A549 (cell line): ENCODE measurements around the gene LETM1. TPM values are rescaled to one million over a fixed set of nuclear protein-coding genes. Genes with fewer than 3 reads are reported as not detected.

Source experiments
- ATAC-seq, 2 experiments: fragments of 200-7000 bp in 1 of 2; fragments of >200 bp in 1 of 2; cut with Nextera tagmentation in 1 of 2; cut with Tn5 transposase in 1 of 2; 3 replicates each; pipeline versions ENCODE4 v1.8.0 to v1.9.1; 2018 to 2020; ENCODE audit warnings: mild to moderate bottlenecking in 1 of 2, moderate library complexity in 1 of 2
- CTCF ChIA-PET: fragments of 300-600 bp; sonication (Branson Sonifier 250); formaldehyde crosslinking; extraction: SDS; loops from one replicate; lab custom pipeline; 2021; ENCODE audit warnings: antibody characterized with exemption, inconsistent platforms; lab: Yijun Ruan, JAX
- POLR2A ChIA-PET: fragments of 350-600 bp; formaldehyde crosslinking; extraction: SDS; loops from one replicate; lab custom pipeline; 2021; ENCODE audit warnings: antibody characterized with exemption, inconsistent platforms; lab: Yijun Ruan, JAX
- DNase-seq, 2 experiments: peaks; one replicate each; pipeline versions ENCODE4 v3.0.0 to v3.0.0-alpha.2; 2011 to 2016; ENCODE audit warnings: low read depth in 1 of 2, low spot score in 1 of 2
- FAIRE-seq: peaks from 2 replicates; lab custom pipeline; 2011; peaks lifted over from hg19 to GRCh38; lab: Jason Lieb, UNC
- H3K27ac ChIP-seq, 2 experiments: fragments of >200 bp; sonication (Bioruptor Twin); formaldehyde crosslinking; 3 replicates each; pipeline ENCODE4 v1.5.1; 2016 to 2017
- H3K4me1 ChIP-seq: fragments of >200 bp; sonication (Bioruptor Twin); formaldehyde crosslinking; 3 replicates; pipeline ENCODE4 v1.6.1; 2016
- H3K4me2 ChIP-seq: fragments of >200 bp; sonication (Bioruptor Twin); formaldehyde crosslinking; 3 replicates; pipeline ENCODE4 v1.6.1; 2016
- H3K4me3 ChIP-seq: fragments of >200 bp; sonication (Bioruptor Twin); formaldehyde crosslinking; 3 replicates; pipeline ENCODE4 v1.5.1; 2016
- H3K9me3 ChIP-seq: fragments of >200 bp; sonication (Bioruptor Twin); formaldehyde crosslinking; 3 replicates; pipeline ENCODE4 v1.6.1; 2016
- CBX8 ChIP-seq: fragments of 200-600 bp; sonication (generic); IDR thresholded peaks from 2 replicates; pipeline ENCODE4 v1.6.1; 2016
- EP300 ChIP-seq, 2 experiments: fragments of >200 bp; sonication (Bioruptor Twin); formaldehyde crosslinking; IDR thresholded peaks; 2 replicates in 1 of 2; 3 replicates in 1 of 2; pipeline ENCODE4 v1.6.1; 2016 to 2017
- FOSB ChIP-seq: fragments of 250-450 bp; sonication (Bioruptor Pico); IDR thresholded peaks from 2 replicates; pipeline ENCODE4 v1.5.0; 2020; ENCODE audit warnings: mild to moderate bottlenecking, moderate library complexity
- FOSL2 ChIP-seq, 2 experiments: fragments of 450-650 bp in 1 of 2; fragments of >200 bp in 1 of 2; sonication (Bioruptor Twin) in 1 of 2; formaldehyde crosslinking; IDR thresholded peaks; 2 replicates each; pipeline versions ENCODE4 v1.5.0 to v1.6.1; 2016 to 2020; ENCODE audit warnings: mild to moderate bottlenecking in 1 of 2, moderate library complexity in 1 of 2
- FOXS1 ChIP-seq: fragments of 250-450 bp; sonication (Bioruptor Pico); IDR thresholded peaks from 2 replicates; pipeline ENCODE4 v1.5.0; 2020; ENCODE audit warnings: mild to moderate bottlenecking, moderate library complexity
- HDAC2 ChIP-seq: fragments of 200-600 bp; sonication (generic); IDR thresholded peaks from 2 replicates; pipeline ENCODE4 v1.6.1; 2016
- HOXB5 ChIP-seq: fragments of 250-450 bp; sonication (Bioruptor Pico); IDR thresholded peaks from 2 replicates; pipeline ENCODE4 v1.5.0; 2020; ENCODE audit warnings: mild to moderate bottlenecking, moderate library complexity
- JUNB ChIP-seq: fragments of >200 bp; sonication (Bioruptor Twin); formaldehyde crosslinking; IDR thresholded peaks from 2 replicates; pipeline ENCODE4 v1.6.1; 2016
- KDM1A ChIP-seq: fragments of 200-600 bp; sonication (generic); IDR thresholded peaks from 2 replicates; pipeline ENCODE4 v1.6.1; 2016; ENCODE audit warnings: low read depth, mild to moderate bottlenecking
- KDM5A ChIP-seq: fragments of 200-600 bp; sonication (generic); IDR thresholded peaks from 2 replicates; pipeline ENCODE4 v1.6.1; 2016; ENCODE audit warnings: antibody characterized with exemption, mild to moderate bottlenecking
- MAFK ChIP-seq: fragments of 450-650 bp; IDR thresholded peaks from 2 replicates; pipeline ENCODE4 v1.6.1; 2014; ENCODE audit not compliant: partially characterized antibody
- NFE2L2 ChIP-seq: fragments of 150-350 bp; conservative IDR thresholded peaks from 2 replicates; pipeline ENCODE4 v1.6.1; 2014; ENCODE audit warnings: low read length
- NPAS2 ChIP-seq: fragments of 250-450 bp; sonication (Bioruptor Pico); IDR thresholded peaks from 2 replicates; pipeline ENCODE4 v1.8.0; 2022; ENCODE audit warnings: mild to moderate bottlenecking, moderate library complexity, borderline replicate concordance
- PHF8 ChIP-seq: fragments of 200-600 bp; sonication (generic); IDR thresholded peaks from 2 replicates; pipeline ENCODE4 v1.6.1; 2016; ENCODE audit warnings: low read depth, mild to moderate bottlenecking, antibody characterized with exemption, moderate library complexity, borderline replicate concordance
- POLR2AphosphoS2 ChIP-seq: conservative IDR thresholded peaks from 2 replicates; pipeline ENCODE4 v1.6.1; 2012; ENCODE audit warnings: low read length, improper control_type of control experiment, inconsistent platforms
- RAD21 ChIP-seq, 2 experiments: fragments of >200 bp in 1 of 2; sonication (Bioruptor Twin) in 1 of 2; formaldehyde crosslinking in 1 of 2; IDR thresholded peaks in 1 of 2; conservative IDR thresholded peaks in 1 of 2; 2 replicates in 1 of 2; 3 replicates in 1 of 2; pipeline ENCODE4 v1.6.1; 2012 to 2018; ENCODE audit warnings: inconsistent platforms in 1 of 2
- RARB ChIP-seq: fragments of 250-450 bp; sonication (Bioruptor Pico); IDR thresholded peaks from 2 replicates; pipeline ENCODE4 v1.8.0; 2021; ENCODE audit warnings: mild to moderate bottlenecking, moderate library complexity
- SMC3 ChIP-seq: fragments of >200 bp; sonication (Bioruptor Twin); formaldehyde crosslinking; IDR thresholded peaks from 3 replicates; pipeline ENCODE4 v1.6.1; 2018; ENCODE audit warnings: inconsistent platforms
- TFCP2L1 ChIP-seq: fragments of 250-450 bp; sonication (Bioruptor Pico); IDR thresholded peaks from 2 replicates; pipeline ENCODE4 v1.5.0; 2021; ENCODE audit warnings: mild to moderate bottlenecking
- ZC3H11A ChIP-seq: fragments of 450-650 bp; IDR thresholded peaks from 2 replicates; pipeline ENCODE4 v1.6.1; 2014; ENCODE audit warnings: antibody characterized with exemption, mild to moderate bottlenecking
- ZNF302 ChIP-seq: fragments of 250-450 bp; sonication (Bioruptor Pico); IDR thresholded peaks from 2 replicates; pipeline ENCODE4 v1.9.0; 2021; ENCODE audit warnings: inconsistent platforms, mild to moderate bottlenecking, moderate library complexity
- ZSCAN20 ChIP-seq: fragments of 250-450 bp; sonication (Bioruptor Pico); IDR thresholded peaks from 2 replicates; pipeline ENCODE4 v1.8.0; 2022; ENCODE audit warnings: mild to moderate bottlenecking, moderate library complexity
- WGBS: methylation state at CpG from one replicate; pipeline ENCODE4 v1.1.6; 2017; ENCODE audit errors: missing lambda C conversion rate; 5-methylcytosine and 5-hydroxymethylcytosine counted together
- polyA plus RNA-seq, 4 experiments: library from polyadenylated mRNA; depleted of rRNA in 3 of 4; stranded (reverse); fragments of >200 nt; fragmentation: RNase III in 1 of 4; extraction: RNeasy Plus Mini Kit Qiagen cat#74134 plus additional on column Dnase treatment in 1 of 4; gene quantifications; 2 replicates in 3 of 4; 3 replicates in 1 of 4; pipeline ENCODE4 v1.2.3, GENCODE V29; 2011 to 2017
- TF ChIP-seq, protein P1 (sequence below): IDR thresholded peaks from 2 replicates; pipeline ENCODE4 v1.6.1; 2012
- TF ChIP-seq, protein P2 (sequence below): IDR thresholded peaks from 2 replicates; pipeline ENCODE4 v1.6.1; 2012; ENCODE audit warnings: low read depth, borderline replicate concordance
- TF ChIP-seq, protein P3 (sequence below): IDR thresholded peaks from 2 replicates; pipeline ENCODE4 v1.6.1; 2012
- TF ChIP-seq, protein P4 (sequence below): fragments of 150-350 bp; IDR thresholded peaks from 2 replicates; pipeline ENCODE4 v1.6.1; 2014; ENCODE audit warnings: low read depth, mild to moderate bottlenecking, low read length
- TF ChIP-seq, protein P5 (sequence below): fragments of >200 bp; sonication (Bioruptor Twin); formaldehyde crosslinking; IDR thresholded peaks from 3 replicates; pipeline ENCODE4 v1.5.1; 2016

LETM1 gene
- polyA plus RNA-seq, 2 of the 4 experiments (the other 2 are of a cell fraction) = 18.6 to 29.6 TPM

DNA sequence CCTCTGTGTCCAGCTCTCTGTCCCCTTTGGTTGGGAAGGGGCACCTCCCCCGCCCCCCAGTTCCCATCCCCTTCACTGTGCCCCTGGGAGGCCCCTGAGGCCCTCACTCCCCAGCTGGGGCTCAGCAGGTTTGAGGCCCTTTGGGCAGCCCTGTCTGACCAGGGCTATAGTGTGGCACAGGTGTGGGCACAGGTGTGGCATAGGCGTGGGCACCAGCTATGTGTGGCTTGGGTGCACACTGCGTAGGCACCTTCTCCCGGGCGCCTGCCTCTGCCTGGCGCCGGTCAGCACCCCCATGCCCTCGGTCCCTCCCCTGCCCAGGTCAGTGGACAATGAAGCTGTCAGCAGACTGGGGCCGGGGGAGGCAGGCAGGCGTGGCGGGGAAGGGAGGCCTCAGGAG lies 70.4 kb downstream of the LETM1 start:
- Histone ChIP-seq H3K4me1 (no peaks in the 10 kb centered on the region), H3K27ac (no peak overlapping the region), H3K9me3 (no peaks in the 10 kb centered on the region), H3K4me3 (no peak overlapping the region), H3K4me2 (no peak overlapping the region)
- DNase-seq (no peak), FAIRE-seq (no peak), ATAC-seq (no peak)
- POLR2A ChIA-PET = no interaction called here
- CTCF ChIA-PET = interaction anchor here (0.8 to 3.7 kb wide), 5 partner anchors 8 to 37 kb away, joined by 3 to 12 read pairs (median 3); no protein-coding TSS in a partner anchor
- TF ChIP-seq FOSB (CRISPR knock-in tag) = no peak
- no peak for TF ChIP-seq MAFK
- no peak for TF ChIP-seq RAD21 (conservative IDR thresholded peaks at IDR 0.05 in 1 of 2, IDR thresholded peaks at IDR 0.05 in 1 of 2)
- no peak for TF ChIP-seq SMC3
- no peak for TF ChIP-seq ZNF302 (CRISPR knock-in tag)
- TF ChIP-seq KDM5A = no peak
- no peak for TF ChIP-seq HOXB5 (CRISPR knock-in tag)
- no peak for TF ChIP-seq NPAS2 (CRISPR knock-in tag)
- no peak for TF ChIP-seq ZC3H11A
- TF ChIP-seq FOSL2 (IDR thresholded peaks at IDR 0.05) = no peak
- no peak for TF ChIP-seq FOSL2 (CRISPR knock-in tag; IDR thresholded peaks at IDR 0.05)
- TF ChIP-seq KDM1A = no peak
- TF ChIP-seq CBX8 = no peak
- TF ChIP-seq RARB (CRISPR knock-in tag) = no peak
- no peak for TF ChIP-seq EP300 (IDR thresholded peaks at IDR 0.05)
- no peak for TF ChIP-seq ZSCAN20 (CRISPR knock-in tag)
- TF ChIP-seq HDAC2 = no peak
- no peak for TF ChIP-seq TFCP2L1
- no peak for TF ChIP-seq PHF8
- TF ChIP-seq NFE2L2 = no peak
- WGBS = 90% methylated on average over 2 of the region's 11 CpGs

DNA sequence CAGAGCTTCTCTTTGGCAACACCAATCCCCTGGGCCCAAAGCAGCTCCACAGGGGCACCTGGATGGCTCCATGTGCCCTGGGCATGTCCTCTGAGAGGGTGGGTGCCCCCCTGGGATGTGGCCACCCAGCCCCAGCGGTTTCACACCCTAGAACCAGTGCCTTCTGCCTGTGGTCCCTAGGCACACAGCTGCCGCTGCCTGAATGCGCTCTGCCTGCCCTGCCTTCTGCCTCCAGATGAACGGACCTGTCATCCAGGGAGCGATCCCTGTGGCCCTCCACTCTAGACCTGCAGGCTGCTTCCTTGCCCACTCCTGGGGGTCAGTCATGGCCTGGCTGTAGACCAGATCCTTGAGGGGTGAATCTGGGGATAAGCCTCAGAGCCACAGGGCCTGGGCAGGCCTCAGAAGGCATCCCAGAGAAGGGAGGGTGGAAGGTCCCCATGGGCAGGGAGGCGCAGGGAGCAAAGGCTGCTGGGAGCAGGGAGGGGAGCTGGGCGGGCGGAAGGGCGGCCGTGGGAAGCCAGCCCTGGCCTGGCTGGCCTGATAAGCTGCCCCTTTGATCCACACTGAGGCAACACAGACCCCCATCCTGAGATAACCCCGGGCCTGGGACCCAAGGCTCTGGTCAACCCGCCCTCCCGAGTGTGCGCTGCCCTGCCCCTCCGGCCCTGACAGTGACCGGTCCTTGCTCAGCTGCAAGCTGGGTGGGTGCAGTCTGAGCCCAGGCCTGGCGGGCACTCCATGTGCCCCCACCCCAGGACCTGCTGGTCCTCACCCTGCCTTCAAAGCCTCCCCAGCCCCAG lies 71.0 kb downstream of the LETM1 start:
- ATAC-seq = peak in 1 of 2 experiments; percentile 25; a peak in 2 of 6 replicates
- WGBS = 50% methylated on average over 1 of the region's 17 CpGs
- Histone ChIP-seq H3K4me3 (no peak overlapping the region), H3K4me2 (no peak overlapping the region), H3K4me1 (no peaks in the 10 kb centered on the region), H3K9me3 (no peaks in the 10 kb centered on the region), H3K27ac (no peak overlapping the region)
- POLR2A ChIA-PET = no interaction called here
- CTCF ChIA-PET = interaction anchor here (1.0 to 3.7 kb wide), 5 partner anchors 10 to 37 kb away, joined by 3 to 12 read pairs (median 4); no protein-coding TSS in a partner anchor
- TF ChIP-seq PHF8 = no peak
- TF ChIP-seq, protein P1, sequence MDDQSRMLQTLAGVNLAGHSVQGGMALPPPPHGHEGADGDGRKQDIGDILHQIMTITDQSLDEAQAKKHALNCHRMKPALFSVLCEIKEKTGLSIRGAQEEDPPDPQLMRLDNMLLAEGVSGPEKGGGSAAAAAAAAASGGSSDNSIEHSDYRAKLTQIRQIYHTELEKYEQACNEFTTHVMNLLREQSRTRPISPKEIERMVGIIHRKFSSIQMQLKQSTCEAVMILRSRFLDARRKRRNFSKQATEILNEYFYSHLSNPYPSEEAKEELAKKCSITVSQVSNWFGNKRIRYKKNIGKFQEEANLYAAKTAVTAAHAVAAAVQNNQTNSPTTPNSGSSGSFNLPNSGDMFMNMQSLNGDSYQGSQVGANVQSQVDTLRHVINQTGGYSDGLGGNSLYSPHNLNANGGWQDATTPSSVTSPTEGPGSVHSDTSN = no peak
- TF ChIP-seq SMC3 = no peak
- no peak for TF ChIP-seq FOXS1 (CRISPR knock-in tag)
- no peak for TF ChIP-seq POLR2AphosphoS2
- no peak for TF ChIP-seq JUNB
- TF ChIP-seq, protein P2, sequence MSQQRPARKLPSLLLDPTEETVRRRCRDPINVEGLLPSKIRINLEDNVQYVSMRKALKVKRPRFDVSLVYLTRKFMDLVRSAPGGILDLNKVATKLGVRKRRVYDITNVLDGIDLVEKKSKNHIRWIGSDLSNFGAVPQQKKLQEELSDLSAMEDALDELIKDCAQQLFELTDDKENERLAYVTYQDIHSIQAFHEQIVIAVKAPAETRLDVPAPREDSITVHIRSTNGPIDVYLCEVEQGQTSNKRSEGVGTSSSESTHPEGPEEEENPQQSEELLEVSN = no peak
- TF ChIP-seq, protein P3, sequence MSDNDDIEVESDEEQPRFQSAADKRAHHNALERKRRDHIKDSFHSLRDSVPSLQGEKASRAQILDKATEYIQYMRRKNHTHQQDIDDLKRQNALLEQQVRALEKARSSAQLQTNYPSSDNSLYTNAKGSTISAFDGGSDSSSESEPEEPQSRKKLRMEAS = no peak
- TF ChIP-seq EP300 (IDR thresholded peaks at IDR 0.05) = no peak
- TF ChIP-seq, protein P4, sequence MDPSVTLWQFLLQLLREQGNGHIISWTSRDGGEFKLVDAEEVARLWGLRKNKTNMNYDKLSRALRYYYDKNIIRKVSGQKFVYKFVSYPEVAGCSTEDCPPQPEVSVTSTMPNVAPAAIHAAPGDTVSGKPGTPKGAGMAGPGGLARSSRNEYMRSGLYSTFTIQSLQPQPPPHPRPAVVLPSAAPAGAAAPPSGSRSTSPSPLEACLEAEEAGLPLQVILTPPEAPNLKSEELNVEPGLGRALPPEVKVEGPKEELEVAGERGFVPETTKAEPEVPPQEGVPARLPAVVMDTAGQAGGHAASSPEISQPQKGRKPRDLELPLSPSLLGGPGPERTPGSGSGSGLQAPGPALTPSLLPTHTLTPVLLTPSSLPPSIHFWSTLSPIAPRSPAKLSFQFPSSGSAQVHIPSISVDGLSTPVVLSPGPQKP = no peak
- TF ChIP-seq, protein P5, sequence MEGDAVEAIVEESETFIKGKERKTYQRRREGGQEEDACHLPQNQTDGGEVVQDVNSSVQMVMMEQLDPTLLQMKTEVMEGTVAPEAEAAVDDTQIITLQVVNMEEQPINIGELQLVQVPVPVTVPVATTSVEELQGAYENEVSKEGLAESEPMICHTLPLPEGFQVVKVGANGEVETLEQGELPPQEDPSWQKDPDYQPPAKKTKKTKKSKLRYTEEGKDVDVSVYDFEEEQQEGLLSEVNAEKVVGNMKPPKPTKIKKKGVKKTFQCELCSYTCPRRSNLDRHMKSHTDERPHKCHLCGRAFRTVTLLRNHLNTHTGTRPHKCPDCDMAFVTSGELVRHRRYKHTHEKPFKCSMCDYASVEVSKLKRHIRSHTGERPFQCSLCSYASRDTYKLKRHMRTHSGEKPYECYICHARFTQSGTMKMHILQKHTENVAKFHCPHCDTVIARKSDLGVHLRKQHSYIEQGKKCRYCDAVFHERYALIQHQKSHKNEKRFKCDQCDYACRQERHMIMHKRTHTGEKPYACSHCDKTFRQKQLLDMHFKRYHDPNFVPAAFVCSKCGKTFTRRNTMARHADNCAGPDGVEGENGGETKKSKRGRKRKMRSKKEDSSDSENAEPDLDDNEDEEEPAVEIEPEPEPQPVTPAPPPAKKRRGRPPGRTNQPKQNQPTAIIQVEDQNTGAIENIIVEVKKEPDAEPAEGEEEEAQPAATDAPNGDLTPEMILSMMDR = no peak
- TF ChIP-seq, all 56 proteins: peak for 0
- DNase-seq (no peak), FAIRE-seq (no peak)
